DMS 273 (cell line): ENCODE data around the gene TBC1D5.
"Not testable (repeated sequence)": the region's sequence is repeated elsewhere in the genome, so short reads cannot be mapped to it uniquely, and the experiment has no call there.

Experiments
- DNase-seq: peaks from one replicate; lab custom pipeline; 2025; ENCODE audit not compliant: unreplicated experiment; lab: John Stamatoyannopoulos, UW

TBC1D5 gene

DNA sequence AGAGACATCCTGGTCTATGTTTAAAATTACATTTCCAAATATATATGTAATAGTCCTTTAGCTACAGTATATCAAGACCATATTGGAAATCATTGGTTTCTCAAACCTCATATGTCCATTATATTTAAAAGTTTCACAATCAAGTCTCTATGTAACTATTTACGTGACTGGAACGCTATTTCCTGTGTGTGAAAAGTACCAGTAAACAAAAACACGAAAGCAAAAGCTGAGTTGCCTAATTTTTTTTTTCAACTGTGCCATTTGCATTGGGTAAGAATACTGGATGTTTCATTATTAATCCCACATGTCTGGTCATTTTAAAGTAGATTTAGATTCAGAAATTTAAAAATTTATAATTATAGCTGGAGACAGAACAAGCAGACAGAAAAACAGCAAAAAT is 381.4 kb downstream of the TBC1D5 start:
- DNase-seq = no peak

DNA sequence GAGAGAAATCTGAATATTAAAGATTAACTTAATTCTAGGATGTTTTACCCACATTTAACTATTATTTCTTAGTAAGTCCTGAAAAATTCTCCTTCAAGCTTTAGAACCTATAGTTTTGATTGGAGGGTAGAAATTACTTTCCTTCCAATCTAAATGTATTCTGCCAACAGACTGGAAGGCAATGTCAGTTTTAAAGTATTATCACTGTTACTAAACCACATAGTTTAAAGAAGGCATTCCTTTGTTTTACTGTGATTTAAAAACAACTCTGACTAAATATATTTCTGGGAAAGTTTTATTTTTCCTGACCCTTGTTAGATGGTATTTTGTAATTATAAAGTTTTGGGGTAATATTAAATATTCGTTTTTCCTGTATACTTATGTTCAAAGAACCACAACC is 382.5 kb downstream of the TBC1D5 start:
- no peak for DNase-seq

DNA sequence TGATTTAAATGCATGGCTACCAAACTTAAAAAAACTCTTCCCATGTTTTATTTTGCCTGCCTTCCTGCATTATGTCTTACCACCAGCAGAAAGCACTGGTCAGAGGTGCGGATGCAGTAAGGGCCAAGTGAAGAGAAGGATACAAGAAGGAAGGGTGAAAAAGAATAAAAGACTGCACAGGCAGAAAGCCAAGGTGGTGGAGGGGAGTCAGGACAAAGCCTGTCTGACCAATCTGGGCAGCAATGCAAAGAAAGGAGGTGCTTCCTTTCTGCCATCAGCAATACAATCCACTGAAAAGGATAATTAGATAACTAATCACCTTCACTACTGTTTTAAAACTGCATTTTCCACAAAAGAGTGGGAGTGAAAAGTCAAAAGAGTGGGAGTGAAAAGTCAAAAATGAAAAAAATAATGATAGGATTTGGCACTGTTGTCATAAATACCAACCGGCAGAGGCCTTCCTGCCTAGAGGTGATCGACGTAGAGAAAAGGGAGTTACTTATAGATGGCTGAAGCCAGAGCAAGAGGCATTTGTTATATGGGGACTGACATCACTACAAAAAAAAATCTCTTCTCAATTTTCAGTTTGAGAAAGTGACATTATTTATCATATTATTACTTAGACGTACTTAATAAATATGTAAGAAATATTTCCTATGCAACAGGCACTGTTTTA is 385.3 kb downstream of the TBC1D5 start:
- no peak for DNase-seq

DNA sequence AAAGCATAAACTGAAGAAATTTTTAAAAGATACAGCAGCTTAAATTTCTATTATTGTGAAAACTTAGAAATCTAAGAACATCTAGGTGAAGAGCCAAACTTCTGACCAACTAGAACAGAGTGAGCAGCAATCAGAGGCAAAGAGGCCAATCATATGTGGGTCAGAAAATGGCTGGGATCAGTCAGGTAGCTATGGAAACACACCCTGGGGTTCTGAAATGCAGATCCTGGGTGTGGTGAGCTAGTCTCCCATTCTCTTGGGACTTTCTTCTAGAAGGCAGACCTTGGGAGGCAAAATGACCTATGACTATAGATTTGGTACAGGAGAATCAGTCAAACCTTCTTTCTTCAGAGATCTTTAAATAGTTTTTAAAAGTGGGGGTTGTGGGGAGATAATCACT is 385.8 kb downstream of the TBC1D5 start:
- no peak for DNase-seq

DNA sequence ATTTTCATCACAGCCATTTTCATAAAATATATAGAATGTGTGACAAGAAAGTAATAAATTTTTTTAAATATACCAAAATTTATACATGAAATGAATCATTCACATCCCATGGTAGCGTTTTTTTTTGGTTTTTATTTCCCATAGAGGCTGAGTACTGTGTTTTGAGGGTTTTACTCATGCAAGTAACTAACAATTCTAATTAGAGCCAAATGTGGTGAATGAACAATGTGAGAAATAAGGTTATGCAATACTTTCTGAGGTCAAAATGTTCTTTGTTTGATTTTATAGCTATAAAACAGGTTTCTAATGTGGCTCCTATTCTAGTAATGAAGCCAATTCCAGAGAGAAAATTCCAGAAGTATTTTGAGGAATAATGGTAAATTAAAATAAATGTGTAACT is 386.8 kb downstream of the TBC1D5 start:
- no peak for DNase-seq

DNA sequence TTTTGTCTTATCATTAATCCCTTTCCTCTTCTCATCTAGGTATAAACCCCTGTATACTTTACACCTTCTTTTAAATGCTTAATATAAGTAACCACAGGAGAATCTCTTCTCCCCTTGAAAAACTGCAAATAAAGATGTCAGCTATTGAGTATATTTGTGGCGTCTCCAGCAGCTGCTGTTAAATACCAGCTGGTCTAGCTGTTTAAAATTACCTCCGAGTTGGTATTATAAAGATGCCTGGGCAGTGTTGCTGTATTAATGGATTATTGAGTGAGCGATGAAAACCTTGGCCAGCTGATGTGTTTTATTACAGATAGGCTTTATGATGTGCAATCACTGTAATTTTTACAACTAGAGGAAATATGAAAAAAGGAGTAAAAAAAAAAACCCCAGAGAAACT is 388.1 kb downstream of the TBC1D5 start:
- DNase-seq = no peak

DNA sequence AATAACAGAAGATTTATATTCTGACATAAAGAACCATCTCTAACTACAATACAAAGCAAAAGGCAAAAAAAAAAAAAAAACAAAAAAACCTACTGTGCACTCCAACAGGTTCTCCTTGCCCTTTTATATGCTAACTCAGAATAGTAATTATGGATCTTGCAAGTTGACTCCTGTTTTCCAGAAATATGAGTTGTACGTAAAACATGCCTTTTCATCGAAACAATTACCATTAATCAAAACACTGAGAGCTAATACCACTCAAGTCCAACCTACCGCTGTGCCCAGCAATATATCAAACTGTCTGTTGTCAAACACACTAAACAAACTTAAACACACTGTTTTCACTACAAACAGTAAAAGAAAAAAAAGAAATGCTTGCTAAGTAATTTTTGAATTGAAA is 389.8 kb downstream of the TBC1D5 start:
- no peak for DNase-seq

DNA sequence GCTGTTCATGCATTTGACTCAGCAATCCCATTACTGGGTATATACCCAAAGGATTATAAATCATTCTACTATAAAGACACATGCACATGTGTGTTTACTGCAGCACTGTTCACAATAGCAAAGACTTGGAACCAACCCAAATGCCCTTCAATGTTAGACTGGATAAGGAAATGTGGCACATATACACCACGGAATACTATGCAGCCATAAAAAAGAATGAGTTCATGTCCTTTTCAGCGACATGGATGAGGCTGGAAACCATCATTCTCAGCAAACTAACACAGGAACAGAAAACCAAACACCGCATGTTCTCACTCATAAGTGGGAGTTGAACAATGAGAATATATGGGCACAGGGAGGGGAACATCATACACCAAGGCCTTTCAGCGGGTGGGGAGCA is 391.2 kb downstream of the TBC1D5 start:
- DNase-seq = not testable (repeated sequence)

DNA sequence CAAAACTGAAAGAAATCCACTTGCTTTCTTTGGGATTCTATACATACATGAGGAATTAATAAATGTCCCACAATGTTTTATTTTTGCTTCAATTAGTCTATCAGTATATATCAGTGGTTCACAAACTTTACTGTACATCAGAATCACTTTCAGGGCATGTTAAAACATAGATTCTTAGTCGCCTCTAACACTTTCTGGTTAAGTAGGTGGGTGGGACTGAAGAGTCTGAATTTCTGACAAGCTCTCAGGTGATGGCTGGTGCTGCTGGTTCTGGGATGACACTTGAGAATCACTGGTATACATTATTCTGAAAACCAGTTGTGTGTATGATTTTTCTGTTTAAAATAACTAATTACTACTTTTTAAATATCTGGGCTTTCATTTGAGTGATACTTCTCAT is 393.3 kb downstream of the TBC1D5 start:
- no peak for DNase-seq

DNA sequence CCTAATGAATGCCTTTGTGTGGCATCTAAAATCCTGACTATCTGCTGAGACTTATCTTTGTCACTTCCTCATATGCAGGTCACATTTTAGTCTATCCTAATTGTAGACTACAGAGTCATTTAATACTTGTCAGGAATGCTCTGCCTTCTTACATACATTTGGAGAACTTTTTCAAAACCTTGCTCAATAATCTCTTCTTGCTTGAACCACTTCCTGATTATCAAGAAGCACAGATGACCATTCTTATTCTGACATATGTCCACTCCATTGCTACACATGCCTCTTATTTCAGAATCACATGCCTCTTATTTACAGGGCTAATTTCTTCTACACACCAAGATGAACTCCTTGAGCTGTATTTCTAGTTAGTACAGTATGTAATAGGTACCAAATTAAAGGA is 400.3 kb downstream of the TBC1D5 start:
- DNase-seq = no peak

DNA sequence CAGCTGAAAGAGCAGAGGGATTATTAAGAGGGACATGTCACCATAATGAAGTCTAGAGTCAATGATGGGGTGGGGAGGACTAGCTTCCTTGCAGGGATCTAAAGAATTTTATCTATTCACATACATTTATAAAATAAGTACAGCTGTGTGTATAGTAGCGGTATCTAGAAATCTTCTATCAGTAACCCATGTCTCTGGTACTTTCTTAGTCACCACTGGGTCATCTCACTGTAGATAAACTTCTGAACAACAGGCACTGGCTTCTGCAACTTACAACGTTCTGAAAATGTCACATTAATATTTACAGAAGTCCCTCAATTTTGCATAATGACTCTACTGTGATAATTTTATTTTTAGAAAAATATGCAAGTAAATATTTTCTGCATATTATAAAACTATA is 401.7 kb downstream of the TBC1D5 start:
- no peak for DNase-seq

DNA sequence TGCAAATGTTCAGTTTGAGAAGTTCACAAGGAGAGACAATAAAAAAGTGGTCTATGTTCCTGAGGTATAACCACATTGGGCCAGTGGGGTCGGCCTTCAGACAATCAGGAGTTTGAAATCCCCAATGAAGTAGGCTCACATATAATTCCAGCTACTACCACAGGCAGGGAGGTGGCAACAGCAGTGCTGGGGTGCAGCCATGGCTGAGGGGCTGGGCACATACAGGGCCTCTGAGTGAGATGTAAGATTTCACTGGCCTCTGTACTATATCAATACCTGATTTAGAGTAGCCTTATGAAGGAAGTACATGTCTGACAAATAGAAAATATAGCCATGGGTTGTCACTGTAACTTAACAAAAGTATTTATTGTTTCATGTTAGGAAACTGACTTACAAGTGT is 402.2 kb downstream of the TBC1D5 start:
- DNase-seq = no peak

DNA sequence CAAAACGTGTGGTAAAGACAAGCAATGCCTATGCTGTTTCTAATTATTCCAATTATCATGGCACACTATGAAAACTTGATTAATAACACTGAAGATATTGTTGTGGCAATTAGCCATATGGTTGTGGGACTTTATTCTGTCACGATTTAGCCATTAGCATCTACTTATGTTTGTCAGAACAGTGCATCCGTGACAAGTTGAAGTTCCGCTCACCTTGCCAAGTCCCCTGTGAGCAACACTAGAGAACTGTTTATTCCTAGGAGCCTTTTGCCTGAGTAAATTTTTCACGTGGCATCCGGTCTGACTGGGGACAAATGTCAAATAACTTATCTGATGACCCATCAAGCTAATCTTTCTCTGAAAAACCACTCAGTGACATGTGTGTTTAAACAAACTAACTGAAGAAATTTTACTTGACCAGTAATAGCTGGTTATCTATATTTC is 403.3 kb downstream of the TBC1D5 start:
- DNase-seq = no peak

DNA sequence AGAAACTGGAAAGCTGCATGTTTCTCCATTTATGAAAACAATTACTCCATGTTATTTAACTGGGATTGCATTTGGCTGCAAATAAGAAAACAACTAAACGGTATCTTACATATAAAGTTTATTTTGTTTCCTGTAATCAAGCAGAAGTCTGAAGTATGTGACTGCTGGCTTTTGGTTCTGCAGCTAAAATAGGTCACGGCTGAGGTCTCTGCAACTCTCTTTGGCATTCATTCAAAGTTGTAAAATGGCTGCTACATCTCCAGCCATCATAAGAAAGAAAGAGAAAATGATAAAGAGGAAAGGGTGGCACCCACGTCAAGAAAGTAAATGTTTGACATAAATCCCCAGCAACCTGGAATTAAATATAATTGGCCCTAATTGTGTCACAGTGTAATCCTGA is 406.1 kb downstream of the TBC1D5 start:
- no peak for DNase-seq

DNA sequence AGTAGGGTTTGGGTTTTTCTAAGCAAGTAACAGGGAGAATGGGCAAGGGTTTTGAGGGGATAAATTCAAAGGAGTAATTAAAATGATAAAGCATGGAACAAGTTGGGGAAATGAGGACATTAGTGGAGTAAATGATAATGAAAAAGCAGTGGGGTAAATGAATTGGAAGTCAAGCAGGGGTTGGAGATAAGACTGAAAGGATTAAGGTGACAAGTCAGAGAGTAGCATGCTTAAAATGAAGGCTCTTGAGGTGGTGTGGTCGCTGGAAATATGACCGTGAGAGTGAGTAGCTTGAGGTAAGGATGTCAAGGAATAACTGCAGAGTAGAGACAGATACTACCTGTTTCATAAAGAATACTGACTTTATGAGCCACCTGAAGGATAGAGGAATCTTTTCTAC is 408.5 kb downstream of the TBC1D5 start:
- DNase-seq = no peak

DNA sequence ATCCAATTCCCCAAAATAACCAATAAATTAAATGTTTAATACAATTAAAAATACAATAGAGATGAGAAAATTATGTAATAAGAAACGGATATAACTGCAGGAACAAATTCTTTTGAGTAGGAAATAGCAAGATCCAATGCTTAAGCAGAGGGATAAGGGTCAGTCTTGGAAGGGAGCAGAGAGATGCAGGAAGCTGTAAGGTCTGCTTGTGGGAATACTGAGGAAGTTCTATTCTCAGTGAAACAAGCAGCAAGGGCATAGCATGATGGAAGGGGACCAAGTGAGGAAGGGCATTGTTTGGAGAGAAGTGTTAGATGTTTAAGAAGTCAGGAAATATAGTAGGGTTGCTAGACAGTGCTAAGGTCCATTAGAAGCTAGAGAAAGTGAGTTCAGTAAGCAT is 409.0 kb downstream of the TBC1D5 start:
- no peak for DNase-seq

DNA sequence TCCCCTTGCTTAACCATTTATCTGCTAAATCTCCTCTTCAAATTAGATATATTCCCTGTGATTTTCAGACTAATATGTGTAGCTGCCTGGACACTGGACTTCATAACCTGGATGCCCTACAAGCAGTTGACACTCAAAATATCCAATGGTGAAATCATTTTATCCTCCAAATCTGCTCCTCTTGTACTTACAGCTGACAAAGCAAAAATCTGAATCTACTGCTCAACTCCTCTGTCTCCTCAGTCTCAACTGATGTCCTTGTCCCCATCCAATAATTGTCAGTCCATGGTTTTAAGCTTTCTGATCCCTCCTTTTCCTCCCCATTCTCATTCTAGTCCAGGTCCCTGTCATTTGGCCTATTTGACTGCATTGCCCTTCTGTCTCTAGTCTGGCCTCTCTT is 411.8 kb downstream of the TBC1D5 start:
- DNase-seq = no peak

DNA sequence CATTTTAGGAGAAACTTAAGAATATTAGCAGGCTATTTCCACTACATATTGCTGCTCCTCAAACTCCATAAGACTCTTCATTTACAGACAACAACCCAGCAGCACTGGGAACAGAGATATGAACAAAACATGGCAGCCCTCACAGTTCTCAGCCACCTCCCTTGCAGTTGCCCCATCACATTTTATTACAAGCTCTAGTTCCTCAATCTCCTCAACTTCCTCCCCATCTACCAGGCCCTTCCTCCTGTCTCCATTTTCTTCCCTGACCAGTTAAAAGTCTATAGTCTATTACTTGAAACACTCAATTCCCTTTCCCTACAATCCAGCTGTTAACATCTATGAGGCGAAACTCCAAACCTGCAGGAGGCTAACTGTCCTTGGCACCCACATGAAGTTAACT is 412.5 kb downstream of the TBC1D5 start:
- DNase-seq = no peak

DNA sequence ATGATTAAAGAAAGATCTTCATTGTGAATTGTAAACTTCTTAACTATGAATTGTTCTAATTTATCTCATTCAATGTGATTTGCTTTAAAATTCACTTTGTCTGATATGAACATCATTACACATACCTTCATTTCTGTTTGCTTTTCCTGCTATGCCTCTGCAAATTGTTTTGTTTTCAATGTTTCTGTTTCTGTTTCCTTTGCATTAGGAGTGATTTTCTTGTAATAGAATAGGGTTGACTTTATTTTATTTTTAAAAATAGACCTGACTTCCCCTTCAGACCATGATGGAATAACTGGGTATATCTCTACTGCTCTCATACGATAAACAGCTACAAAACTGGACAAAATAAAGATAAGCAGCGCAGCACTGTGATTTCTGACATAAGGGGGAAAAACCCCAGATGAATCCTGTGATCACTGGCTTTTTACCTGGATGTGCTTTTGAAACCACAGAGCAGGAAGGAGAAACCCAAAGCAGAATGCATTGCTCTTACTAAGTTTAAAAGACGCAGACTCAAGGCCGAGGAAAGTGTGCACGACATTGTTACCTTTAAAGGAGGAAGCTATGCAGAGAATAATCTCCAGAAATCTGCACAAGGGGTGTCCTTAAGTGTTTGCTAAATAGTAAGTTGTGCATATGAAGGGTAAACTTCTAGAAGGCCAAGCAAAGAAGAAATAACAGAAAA is 420.2 kb downstream of the TBC1D5 start:
- no peak for DNase-seq

DNA sequence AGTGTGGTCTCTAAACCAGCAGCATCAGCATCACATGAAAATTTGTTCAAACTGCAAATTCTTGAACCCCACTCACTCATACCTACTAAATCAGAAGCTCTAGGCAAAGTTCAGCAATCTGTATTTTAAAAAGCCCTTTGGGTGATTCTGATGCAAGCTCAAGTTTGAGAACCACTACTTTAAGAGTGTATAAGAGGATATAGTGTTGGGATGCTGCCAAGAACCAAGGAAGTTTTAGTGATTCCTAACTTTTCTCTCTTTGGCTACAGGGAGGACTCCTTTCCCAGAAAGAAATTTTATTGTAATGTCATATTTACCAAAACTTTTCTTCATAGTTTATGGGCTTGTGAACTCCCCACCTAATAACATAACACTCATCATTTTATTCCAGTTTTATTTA is 422.2 kb downstream of the TBC1D5 start:
- DNase-seq = no peak

DNA sequence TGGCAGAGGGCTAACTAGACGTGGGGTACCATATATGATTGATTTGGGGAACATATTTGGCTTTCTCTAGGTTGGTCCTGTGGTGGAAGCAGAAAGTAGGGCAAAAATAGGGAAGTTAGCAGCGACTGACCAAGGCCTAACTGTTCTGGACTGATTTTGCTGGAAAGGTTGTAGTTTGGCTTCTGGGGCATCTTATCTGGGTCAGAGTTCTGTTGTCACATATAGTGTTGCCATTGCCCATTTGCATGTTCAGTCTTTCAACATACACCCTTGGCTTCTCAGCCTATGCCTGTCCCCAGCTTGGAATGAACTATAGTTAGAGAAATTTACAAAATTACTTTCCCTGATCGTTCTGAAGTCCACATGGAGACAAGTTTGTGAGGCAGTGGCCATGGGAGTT is 426.5 kb downstream of the TBC1D5 start:
- no peak for DNase-seq

DNA sequence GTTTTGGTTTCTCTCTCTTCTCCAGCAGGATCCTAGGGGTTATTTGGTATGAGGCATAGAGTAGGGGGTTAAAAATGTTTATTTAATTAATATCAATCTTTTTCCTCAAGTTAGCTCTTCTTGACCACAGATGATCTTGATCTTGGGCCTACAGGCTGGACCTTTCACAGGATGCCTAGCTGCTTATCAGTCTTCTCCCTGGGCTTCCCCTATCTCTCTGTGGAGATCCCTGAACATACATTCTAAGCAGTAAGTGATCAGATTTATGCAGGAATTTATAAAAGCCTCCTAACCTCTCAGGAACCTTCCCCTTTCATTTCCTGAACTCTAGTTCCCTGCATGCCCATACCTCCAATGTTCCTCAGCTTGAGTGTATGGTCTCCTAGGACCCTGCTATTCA is 428.3 kb downstream of the TBC1D5 start:
- no peak for DNase-seq

DNA sequence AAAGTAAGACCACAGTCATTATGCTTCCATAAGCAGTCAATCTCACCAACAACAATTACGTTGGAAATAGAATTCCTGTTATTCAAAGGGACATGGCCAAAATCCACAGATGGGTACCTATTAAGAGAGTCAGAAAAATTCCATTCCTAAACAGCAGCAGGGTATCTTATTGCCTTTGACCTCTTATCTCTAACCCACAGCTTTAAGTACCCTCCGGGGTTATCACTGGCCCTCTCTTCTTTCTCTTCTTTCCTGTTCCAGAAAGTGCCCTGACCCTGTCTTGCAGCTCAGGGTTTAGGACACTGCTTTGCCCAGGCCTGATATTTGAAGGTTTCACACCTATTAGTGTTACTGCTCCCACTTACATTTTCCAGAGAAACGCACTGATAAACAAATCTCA is 428.7 kb downstream of the TBC1D5 start:
- no peak for DNase-seq
